Urothelium cell line (cell line): ENCODE results near the gene IL15.
"Not testable (repeated sequence)": the region's sequence is repeated elsewhere in the genome, so short reads cannot be mapped to it uniquely, and the experiment has no call there.

Source experiments
- DNase-seq: peaks from one replicate; pipeline ENCODE4 v3.0.0; 2011; ENCODE audit warnings: low spot score, mixed read lengths
- FAIRE-seq: peaks from 2 replicates; lab custom pipeline; 2011; peaks lifted over from hg19 to GRCh38; lab: Jason Lieb, UNC

IL15 gene

DNA sequence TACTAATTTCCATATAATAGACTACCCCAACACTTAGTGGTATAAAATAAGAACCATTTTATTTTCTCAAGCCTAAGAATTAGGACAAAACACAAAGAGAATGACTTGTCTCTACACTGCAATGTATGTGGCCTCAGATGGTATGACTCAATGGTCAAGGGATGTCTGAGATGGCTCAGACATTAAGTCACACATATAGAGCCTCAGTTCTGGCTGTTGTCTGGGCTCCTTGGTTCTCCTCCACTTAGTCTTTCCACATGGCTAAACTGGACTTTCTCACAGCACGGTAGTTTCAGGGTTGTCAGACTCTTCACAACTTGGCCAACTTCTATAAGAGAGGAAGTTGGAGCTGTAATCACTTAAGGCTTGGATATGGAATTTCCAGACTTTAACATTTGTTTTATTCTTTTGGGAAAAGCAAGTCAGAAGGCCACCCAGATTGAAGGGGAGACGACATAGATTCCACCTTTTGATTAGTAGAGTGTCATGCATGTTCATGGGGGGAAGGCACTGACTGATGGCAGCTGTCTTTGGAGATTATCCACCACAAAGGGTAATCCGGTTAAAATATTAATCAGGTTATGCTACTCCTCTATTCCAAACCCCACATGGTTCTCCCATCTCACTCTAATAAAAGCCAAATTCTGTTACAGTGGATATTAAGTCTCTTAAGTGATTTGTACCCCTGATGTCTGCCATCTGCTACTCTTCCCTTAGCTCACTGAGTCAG is 9.4 kb downstream of the IL15 start:
- DNase-seq (peak; percentile 30), FAIRE-seq (no peak)

DNA sequence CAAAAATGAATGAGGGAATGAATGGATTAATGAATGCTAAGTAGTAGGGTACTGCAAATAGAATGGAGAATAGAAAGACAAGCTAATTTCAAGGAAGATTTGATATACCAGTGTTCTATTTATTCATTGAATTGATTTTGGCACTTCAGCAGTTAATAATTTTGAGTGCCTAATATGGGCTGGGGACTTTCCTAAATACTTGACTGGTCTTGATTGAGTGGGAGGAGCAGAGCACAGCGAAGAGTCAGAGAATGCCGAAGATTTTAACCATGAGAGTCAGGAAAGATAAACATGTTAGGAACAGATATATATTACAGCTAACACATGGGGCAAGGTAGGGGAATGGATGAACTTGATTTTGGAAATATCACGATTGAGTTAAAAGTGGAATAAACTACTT is 10.6 kb downstream of the IL15 start:
- FAIRE-seq (no peak), DNase-seq (no peak)

DNA sequence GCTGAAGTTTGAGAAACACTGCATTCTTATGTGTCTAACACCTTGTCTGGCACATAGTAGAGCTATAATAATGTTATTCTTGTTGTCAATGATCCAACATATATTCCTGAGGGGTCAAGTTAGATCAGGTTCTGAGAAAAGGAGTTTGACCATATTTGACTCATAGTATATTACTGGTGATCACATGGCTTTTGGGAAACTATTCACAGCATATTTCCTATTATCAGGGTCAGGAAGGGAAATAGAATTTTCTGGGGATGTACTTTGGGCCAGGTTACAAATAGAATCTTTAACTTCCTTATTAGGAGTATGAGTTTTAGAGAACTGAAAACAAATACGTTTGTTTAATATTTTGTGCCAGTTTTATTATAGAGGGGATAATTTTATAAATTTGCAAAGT is 11.6 kb downstream of the IL15 start:
- DNase-seq (no peak), FAIRE-seq (no peak)

DNA sequence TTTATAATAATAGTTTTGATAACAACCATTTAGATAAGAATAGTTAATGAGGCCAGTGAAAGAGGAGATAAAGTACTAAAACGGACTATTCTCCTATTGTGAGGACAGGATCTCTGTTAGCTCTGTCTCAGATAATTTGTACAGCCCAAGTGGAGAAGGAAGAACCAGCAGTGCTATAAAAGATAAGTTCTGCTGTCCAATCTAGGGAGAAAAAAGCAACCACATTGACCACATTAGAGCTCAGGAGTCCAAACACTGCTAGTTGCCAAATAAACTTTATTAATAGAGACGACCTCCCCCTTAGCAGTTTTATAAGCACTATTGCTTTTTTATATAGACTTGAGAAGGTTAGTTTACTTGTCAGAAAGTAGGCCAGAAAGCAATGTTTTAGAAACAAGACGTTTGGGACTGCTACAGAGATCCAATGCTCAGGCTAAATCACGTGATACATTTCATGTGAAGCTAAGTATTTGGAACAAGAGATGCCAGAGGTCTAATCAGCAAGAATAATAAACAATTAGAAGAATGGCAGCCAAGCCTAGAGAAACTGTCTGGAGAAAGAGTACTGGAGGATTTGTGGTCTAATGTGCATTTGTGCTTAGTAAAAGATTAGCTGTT is 15.9 kb downstream of the IL15 start:
- FAIRE-seq, result no peak
- no peak for DNase-seq

DNA sequence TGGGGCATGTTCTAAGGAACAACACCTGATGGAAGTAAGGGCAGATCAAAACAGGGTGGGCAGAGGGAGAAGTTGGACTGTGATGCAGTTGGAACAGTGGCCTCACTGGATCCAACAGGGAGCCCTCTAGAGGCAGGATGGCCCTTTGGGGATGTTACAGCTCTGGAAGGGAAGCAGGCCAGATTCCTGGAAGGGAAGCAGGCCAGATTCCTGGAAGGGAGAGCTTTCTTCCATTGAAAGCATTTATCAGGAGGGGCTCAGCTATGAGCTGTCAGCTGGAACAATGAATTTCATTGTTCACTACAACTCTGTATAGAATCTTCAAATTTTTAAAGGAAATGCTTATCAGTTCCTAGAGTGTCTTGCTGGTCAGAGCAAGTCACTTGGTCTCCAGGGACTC is 17.7 kb downstream of the IL15 start:
- FAIRE-seq, result no peak
- DNase-seq, result peak; percentile 23

DNA sequence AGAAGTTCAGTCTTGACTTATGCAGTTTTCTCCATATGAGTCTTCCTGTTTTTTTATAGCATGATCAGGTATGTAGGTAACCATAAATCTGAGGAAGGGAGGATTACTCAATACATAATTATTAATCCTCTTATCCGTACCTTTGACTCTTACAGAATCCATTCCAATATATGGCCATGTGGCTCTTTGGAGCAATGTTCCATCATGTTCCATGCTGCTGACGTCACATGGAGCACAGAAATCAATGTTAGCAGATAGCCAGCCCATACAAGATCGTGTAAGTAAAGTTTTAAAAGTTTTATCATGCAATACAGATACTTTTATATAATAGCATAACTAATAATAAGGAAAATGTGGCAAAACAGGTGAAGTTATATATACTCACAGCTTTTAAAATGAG is 19.6 kb downstream of the IL15 start:
- DNase-seq, result no peak
- FAIRE-seq, result no peak

DNA sequence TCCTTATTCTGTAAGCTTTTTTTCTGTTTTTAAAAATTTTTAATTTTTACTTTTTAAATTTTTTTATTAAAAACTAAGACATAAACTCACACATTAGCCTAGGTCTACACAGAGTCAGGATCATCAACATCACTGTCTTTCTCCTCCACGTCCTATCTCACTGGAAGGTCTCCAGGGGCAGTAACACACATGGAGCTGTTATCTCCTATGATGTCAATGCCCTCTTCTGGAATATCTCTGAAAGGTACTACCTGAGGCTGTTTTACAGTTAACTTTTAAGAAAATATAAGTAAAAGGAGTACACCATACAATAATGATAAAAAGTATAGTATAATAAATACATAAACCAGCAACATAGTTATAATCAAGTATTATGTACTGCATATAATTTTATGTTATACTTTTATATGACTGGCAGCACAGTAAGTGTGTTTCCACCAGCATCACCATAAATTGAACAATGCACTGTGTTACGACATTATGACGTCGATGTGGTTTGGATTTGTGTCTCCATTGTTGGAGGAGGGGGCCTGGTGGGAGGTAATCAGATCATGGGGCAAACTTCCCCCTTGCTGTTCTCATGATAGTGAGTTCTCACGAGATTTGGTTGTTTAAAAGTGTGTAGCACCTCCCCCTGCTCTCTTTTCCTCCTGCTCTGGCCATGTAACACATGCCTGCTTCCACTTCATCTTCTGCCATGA is 21.3 kb downstream of the IL15 start:
- DNase-seq, result no peak
- no peak for FAIRE-seq

DNA sequence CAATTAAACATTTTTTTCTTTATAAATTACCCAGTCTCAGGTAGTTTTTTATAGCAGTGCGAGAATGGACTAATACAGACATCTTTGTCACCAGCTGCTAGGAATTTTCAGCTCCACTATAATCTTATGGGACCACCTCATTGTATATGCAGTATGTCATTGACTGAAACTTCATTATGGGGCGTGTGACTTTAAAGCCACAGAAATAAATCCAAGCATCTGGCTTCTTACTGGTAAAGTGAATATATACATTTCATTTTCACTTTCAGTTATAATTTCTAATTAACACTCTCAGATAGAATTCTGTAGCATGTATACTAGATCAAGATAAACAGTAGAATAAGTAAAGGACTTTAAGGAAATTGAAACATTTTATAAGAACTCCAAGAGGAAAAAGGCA is 21.9 kb downstream of the IL15 start:
- FAIRE-seq (no peak), DNase-seq (no peak)

DNA sequence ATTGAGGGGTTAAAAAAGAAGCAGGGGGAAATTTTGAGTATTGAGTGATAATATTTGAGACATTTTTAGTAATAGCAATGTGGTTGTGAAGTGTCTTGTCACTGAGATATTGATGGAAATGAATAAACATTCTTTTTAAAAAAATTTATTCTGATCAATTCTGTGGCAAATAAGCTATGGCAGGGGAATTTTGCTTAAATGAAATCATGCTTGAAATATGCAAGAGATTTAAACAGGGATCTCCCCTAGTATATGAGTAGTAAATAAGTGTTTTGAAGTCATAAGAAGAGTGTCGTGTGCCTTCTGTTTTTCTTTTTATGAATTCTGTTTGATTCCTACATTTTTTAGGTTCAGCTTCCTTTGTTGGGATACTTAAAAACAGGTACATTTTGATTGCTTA is 23.2 kb downstream of the IL15 start:
- no peak for FAIRE-seq
- no peak for DNase-seq

DNA sequence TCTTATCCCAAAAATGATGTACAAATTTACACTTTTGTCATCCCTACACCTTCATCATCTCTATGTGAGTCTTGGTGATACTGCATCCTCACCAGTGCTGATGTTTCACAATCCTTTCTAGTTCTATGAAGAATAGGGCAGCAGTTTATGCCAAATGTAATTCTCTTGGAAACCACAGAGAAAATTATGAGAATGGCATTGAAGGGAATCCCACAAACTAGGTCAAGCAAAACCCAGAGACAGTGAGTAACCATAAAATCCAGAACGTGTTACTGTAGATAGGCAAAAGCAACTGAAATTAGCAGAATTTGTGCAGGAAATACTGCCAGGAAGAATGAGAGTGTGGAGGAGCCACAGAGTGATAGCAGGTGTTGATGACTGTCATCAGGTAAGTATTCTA is 24.5 kb downstream of the IL15 start:
- no peak for FAIRE-seq
- DNase-seq, result no peak

DNA sequence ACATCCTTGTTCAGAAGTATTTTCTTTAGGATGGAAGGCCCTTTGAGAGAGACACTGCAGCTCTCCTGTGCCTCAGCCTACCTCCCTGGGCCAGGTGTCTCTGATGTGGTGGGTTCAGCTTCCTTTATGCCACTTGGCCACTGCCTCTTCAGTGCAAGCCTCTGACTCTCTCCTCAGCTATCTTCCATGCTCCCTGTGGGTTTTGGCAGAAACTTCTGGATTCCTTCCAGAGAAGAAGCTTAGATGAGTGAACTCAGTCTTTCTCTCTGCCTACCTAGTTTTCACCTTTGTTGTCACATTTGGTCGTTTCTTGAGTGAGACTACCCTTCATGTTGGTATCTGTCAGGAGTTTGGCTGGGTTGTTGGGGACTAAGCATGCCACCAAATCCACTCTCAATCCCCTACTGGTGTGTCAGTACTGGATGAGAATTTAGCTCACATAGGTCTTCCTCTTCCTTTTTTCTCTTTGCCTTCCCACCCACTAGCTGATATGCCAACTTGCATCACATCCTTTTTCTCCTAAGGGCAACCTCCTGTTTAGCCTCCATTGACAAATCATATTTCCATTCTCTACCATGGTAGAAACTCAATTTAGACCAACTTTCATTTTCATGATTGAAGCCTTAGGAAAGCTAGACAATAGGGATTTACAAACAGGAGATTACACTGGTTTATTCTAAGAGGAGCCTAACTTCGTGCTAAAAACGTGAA is 32.0 kb downstream of the IL15 start:
- DNase-seq, result no peak
- no peak for FAIRE-seq

DNA sequence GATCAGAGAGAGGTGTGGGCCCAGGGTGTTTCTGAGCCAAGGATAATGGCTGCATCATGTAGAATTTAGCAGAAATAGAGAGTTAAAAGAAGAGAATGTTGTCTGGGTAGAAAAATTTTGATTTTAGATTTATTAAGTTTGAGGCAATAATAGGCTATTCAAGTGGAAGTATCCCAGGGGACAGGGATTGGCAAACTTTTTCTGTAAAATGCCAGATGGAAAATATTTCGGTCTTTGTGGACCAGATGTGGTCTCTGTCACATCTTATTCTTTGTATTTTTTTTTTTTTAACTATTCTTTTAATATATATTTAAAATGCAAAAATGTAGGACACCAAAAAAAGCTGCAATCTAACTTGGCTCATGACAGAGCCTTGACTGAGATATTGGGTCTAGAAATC is 33.1 kb downstream of the IL15 start:
- no peak for DNase-seq
- FAIRE-seq, result no peak

DNA sequence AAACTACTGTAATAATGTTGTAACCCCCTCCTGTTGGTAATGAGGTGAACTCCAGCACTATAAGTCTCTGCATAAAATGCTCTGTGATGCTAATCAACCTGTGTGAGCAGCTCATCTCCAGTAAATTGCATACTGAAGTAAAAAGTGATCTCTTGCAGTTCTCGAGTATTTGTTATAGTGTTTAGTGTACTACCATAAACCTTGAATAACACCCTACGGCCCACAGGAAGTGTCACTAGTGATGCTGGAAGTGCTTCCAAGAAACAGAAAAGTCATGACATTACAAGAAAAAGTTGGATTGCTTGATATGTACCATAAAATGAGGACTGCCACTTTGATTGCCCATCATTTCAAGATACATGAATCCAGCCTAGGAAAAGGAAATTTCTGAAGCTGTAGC is 39.0 kb downstream of the IL15 start:
- DNase-seq (no peak), FAIRE-seq (no peak)

DNA sequence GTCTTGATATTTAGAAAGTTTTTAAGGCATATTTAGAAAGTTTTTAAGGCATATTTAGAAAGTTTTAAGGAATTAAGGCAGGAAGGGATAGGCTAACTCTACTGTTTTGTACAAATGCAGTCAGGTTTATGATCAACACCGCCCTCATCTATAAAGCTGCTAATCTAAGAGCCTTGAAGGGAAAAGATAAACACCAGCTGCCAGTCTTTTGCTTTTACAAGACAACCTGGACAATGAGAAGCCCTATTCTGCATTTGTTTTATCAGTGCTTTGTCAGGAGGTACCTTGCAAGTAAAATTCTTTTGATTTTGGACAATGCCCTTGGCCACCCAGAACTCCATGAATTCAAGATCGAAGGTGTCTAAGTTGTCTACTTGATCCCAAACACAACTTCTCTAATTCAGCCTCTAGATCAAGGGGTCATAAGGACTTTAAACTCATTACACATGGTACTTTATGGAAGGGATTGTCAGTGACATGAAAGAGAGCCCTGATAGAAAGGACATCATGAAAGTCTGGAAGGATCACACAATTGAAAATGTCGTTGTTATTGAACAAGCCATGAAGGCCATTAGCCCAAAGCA is 39.8 kb downstream of the IL15 start:
- no peak for FAIRE-seq
- DNase-seq, result no peak

DNA sequence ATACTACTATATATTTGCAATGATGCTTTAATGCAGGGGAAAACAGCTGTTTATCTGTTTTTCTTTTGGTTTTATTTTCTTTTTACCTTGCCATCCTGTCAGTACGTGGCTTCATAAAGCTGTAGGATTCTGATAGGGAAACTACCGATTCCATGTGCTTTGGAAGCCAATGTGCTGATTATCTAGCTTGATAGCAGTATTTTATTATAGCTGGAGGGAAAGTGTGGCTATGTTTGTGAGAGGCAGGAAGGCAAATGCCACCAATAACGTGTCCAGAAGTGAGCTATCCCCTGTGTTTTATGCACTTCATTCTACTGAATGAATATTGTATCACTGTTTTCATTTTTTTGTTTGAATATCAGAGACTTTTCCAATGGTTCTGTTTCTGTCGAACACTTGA is 43.7 kb downstream of the IL15 start:
- no peak for DNase-seq
- FAIRE-seq, result no peak

DNA sequence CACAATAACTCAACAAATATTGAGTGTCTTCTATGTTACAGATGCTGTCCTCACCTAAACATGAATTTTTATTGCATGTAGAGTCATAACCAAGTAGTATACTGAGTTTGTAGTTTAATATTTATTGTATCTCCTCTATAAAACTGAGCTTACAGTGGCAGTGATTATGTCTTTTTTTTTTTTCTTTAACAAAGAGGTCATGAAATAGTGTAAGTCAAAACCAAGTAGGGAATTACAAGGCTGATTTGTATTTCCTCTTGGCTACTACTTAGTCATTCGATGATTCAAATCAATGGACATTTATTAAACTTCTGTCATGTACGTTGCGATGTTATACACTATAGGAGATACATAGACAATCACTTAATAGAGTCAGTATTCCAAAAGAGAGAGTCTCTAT is 48.4 kb downstream of the IL15 start:
- DNase-seq (no peak), FAIRE-seq (no peak)

DNA sequence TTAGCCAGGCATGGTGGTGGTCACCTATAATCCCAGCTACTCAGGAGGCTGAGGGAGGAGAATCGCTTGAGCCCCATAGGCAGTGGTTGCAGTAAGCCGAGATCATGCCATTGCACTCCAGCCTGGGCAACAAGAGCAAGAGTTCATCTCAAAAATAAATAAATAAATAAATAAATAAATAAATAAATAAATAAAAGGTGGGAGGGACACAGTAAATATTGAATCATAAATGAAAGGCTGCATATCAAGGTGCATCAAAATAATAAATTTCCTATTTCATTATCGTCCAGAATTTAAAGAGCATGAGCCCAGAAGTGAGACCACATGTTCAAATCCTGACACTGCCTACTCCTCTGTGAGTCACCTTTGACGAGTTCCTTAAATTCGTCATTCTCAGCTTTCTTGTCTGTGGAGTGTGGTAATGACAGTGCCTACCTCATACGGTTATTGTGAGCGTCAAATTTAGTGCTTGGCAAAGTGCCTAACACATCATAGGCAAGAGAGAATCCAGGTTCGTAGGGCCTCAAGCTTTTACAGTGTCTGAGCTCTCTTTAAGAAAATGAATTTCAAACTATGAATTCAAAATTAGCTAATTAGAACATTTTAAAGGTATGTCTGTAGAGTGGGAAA is 49.9 kb downstream of the IL15 start:
- FAIRE-seq, result no peak
- peak; percentile 26 for DNase-seq

DNA sequence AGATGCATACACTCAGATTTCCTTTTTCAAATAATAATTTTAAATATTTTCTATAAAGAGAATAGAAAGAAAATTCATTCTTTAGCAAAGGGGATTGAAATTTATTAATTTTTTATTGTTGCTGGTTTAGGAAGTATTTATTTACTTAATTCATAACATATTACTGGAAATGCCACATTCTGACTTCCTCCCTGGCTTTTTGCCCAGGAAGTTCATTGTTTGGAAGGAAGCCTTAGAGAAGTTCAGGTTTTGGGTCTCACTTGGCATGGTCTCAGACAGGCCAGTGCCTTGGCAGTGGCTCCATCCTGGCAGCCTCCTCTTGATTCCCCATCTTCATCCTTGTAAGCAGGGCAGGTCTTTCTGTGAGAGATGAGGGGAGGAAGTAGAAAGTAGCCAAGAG is 50.5 kb downstream of the IL15 start:
- no peak for DNase-seq
- FAIRE-seq, result no peak

DNA sequence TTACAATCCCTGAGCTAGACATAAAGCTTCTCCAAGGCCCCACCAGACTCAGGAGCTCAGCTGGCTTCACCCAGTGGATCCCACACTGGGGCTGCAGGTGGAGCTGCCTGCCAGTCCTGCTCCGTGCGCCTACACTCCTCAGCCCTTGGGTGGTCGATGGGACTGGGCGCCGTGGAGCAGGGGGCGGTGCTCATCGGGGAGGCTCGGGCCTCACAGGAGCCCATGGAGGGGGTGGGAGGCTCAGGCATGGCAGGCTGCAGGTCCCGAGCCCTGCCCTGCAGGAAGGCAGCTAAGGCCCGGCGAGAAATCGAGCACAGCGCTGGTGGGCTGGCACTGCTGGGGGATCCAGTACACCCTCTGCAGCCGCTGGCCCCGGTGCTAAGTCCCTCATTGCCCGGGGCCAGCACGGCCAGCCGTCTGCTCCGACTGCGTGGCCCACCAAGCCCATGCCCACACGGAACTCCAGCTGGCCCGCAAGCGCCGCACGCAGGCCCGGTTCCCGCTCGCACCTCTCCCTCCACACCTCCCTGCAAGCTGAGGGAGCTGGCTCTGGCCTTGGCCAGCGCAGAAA is 53.4 kb downstream of the IL15 start:
- not testable (repeated sequence) for DNase-seq, FAIRE-seq

DNA sequence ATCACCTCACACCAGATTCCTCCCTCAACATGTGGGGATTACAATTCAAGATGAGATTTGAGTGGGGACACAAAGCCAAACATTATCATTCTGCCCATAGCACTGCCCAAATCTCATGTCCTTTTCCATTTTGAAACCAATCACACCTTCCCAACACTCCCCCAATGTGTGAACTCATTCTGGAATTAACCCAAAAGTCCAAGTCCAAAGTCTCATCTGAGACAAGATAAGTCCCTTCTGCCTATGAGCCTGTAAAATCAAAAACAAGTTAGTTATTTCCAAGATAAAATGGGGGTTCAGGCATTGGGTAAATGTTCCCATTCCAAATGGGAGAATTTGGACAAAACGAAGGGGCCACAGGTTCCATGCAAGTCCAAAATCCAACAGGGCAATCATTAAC is 54.9 kb downstream of the IL15 start:
- not testable (repeated sequence) for FAIRE-seq, DNase-seq
